GM12891 (cell line): Measurements from ENCODE around the gene CD47.

Source experiments
- PAX5 ChIP-seq: IDR thresholded peaks from 2 replicates; pipeline ENCODE4 v1.6.1; 2011; ENCODE audit warnings: low read length, moderate library complexity, mild to moderate bottlenecking; ENCODE audit not compliant: insufficient read depth, severe bottlenecking
- POLR2A ChIP-seq: IDR thresholded peaks from 2 replicates; pipeline ENCODE4 v1.6.1; 2011; ENCODE audit warnings: low read depth, low read length, control low read depth
- POLR2AphosphoS5 ChIP-seq: IDR thresholded peaks from 2 replicates; pipeline ENCODE4 v1.6.1; 2011; ENCODE audit warnings: low read depth, low read length, control low read depth
- TAF1 ChIP-seq: IDR thresholded peaks from 2 replicates; pipeline ENCODE4 v1.6.1; 2011; ENCODE audit warnings: low read depth, low read length, control low read depth

- no peak for TF ChIP-seq POLR2A
- no peak for TF ChIP-seq POLR2AphosphoS5
- TF ChIP-seq TAF1: no peak
- no peak for TF ChIP-seq PAX5
Observed at GRCh38 chr3:108088697-108089096, 2.1 kb downstream of the CD47 start.
